Calu3 (cell line): ENCODE results near the gene C5orf58. TPM values are rescaled to one million over a fixed set of nuclear protein-coding genes. Genes with fewer than 3 reads are reported as not detected.

Experiments used
- BruUV-seq: library from RNA; stranded (reverse); fragments of 400-500 nt; replicated peaks from 2 replicates; lab custom pipeline; 2021; lab: Mats Ljungman, UMichigan
- CTCF ChIA-PET: fragments of 300-600 bp; sonication (Branson Sonifier 250); formaldehyde crosslinking; loops from one replicate; lab custom pipeline; 2022; ENCODE audit warnings: antibody characterized with exemption; lab: Charles Lee
- DNase-seq: peaks from one replicate; pipeline ENCODE4 v3.0.0; 2022
- H3K27ac Mint-ChIP-seq: one replicate; pipeline ENCODE4 v1.8.0; 2022; ENCODE audit warnings: mixed read lengths; ENCODE audit not compliant: unreplicated experiment
- H3K27me3 Mint-ChIP-seq: one replicate; pipeline ENCODE4 v1.8.0; 2022; ENCODE audit warnings: mixed read lengths; ENCODE audit not compliant: unreplicated experiment
- H3K36me3 Mint-ChIP-seq: one replicate; pipeline ENCODE4 v1.8.0; 2022; ENCODE audit warnings: mild to moderate bottlenecking, moderate library complexity, mixed read lengths; ENCODE audit not compliant: insufficient read depth, unreplicated experiment
- H3K4me1 Mint-ChIP-seq: one replicate; pipeline ENCODE4 v1.8.0; 2022; ENCODE audit warnings: mild to moderate bottlenecking, low read depth, mixed read lengths; ENCODE audit not compliant: unreplicated experiment
- H3K4me3 Mint-ChIP-seq: one replicate; pipeline ENCODE4 v1.8.0; 2022; ENCODE audit warnings: mild to moderate bottlenecking, low read depth, moderate library complexity, mixed read lengths; ENCODE audit not compliant: unreplicated experiment
- H3K9me3 Mint-ChIP-seq: one replicate; pipeline ENCODE4 v1.8.0; 2022; ENCODE audit warnings: low read depth, mixed read lengths; ENCODE audit not compliant: unreplicated experiment
- intact Hi-C: fragments of 100-400 bp; cut with micrococcal nuclease; formaldehyde crosslinking; loops from one replicate; pipeline ENCODE4 v1.10.0; 2022; ENCODE audit not compliant: unreplicated experiment
- total RNA-seq: library from RNA; stranded (reverse); gene quantifications from 2 replicates; pipeline ENCODE4 v1.2.3, GENCODE V29; 2022
- TF ChIP-seq, protein P1 (sequence below): fragments of 200-600 bp; IDR thresholded peaks from one replicate; pipeline ENCODE4 v1.8.0; 2022; ENCODE audit warnings: antibody characterized with exemption; ENCODE audit not compliant: unreplicated experiment

C5orf58 gene
- total RNA-seq, 1 experiment from 2014 or later = not detected

DNA sequence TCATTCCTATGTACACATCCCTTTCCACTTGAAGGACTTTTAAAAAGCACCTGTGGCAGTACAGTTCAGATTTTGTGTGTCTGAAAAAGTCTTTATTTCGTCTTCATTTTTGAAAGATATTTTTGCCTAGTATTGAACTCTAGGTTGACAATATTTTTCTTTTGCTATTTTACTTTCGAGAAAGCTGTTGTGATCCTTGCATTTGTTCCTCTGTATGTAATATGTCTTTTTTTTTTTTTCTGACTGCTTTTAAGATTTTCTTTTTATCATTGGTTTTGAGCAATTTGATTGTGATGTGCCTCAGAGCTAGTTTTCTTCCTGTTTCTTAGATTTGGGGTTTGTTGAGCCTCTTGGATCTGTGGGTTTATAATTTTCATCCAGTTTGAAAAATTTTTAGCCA lies 51.4 kb downstream of the C5orf58 start:
- H3K27me3 Mint-ChIP-seq = peaks cover 95% of the 10 kb centered on the region
- TF ChIP-seq, protein P1, sequence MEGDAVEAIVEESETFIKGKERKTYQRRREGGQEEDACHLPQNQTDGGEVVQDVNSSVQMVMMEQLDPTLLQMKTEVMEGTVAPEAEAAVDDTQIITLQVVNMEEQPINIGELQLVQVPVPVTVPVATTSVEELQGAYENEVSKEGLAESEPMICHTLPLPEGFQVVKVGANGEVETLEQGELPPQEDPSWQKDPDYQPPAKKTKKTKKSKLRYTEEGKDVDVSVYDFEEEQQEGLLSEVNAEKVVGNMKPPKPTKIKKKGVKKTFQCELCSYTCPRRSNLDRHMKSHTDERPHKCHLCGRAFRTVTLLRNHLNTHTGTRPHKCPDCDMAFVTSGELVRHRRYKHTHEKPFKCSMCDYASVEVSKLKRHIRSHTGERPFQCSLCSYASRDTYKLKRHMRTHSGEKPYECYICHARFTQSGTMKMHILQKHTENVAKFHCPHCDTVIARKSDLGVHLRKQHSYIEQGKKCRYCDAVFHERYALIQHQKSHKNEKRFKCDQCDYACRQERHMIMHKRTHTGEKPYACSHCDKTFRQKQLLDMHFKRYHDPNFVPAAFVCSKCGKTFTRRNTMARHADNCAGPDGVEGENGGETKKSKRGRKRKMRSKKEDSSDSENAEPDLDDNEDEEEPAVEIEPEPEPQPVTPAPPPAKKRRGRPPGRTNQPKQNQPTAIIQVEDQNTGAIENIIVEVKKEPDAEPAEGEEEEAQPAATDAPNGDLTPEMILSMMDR = no peak
- no peak overlapping the region for H3K4me3 Mint-ChIP-seq
- no peak for DNase-seq
- no TSS peak for BruUV-seq
- H3K36me3 Mint-ChIP-seq = no peaks in the 10 kb centered on the region
- H3K27ac Mint-ChIP-seq = no peak overlapping the region
- no peaks in the 10 kb centered on the region for H3K4me1 Mint-ChIP-seq
- CTCF ChIA-PET = no interaction called here
- peaks cover 3% of the 10 kb centered on the region for H3K9me3 Mint-ChIP-seq
- intact Hi-C loops = no loop called here

DNA sequence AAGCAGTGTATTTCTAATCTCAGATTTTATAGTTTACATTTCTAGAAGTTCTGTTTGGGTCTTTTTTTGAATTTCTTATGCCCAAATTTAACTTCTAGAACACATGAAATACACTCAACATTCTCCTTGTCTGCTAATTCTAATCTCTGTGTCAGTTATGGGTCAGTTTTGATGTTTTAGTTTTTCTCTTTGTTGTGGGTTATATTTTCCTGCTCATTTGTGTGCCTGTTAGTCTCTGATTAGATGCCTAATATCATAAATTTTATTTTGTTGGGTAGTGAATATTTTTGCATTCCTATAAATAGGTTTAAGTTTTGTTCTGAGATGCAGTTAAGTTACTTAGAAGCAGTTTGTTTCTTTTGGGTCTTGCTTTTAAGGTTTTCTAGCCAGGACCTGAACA lies 52.4 kb downstream of the C5orf58 start:
- H3K4me3 Mint-ChIP-seq = no peak overlapping the region
- no peaks in the 10 kb centered on the region for H3K4me1 Mint-ChIP-seq
- H3K9me3 Mint-ChIP-seq = peaks cover 6% of the 10 kb centered on the region
- no peaks in the 10 kb centered on the region for H3K36me3 Mint-ChIP-seq
- TF ChIP-seq, protein P1 = no peak
- DNase-seq = no peak
- H3K27ac Mint-ChIP-seq = no peak overlapping the region
- intact Hi-C loops = no loop called here
- H3K27me3 Mint-ChIP-seq = peaks cover 98% of the 10 kb centered on the region
- BruUV-seq = no TSS peak
- CTCF ChIA-PET = no interaction called here

DNA sequence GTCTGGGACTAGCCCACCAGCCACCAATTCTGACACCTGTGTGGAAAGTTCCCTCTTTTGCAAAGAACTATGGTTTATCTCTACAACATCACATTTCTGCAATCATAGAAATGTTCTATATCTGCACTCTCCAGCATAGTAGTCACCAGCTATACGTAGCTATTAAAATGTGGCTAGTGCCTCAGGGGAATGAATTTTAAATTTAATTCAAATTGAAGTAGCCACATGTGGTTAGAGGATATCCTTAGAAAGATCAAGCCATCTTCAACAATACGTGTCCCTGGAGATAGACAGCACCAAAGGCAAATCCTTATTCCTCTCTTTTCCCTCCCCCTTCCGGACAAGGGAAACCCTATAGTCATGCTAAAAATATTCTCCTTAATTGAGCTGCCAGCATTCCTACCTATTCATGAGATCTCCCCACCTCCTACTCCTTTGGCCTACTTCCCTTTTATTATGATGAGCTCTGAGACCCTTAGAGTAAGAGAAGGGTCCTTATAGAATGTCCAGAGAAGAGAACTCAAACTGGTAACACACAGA lies 53.7 kb downstream of the C5orf58 start:
- no peaks in the 10 kb centered on the region for H3K4me1 Mint-ChIP-seq
- peaks cover 100% of the 10 kb centered on the region for H3K27me3 Mint-ChIP-seq
- no peak overlapping the region for H3K27ac Mint-ChIP-seq
- peaks cover 11% of the 10 kb centered on the region for H3K9me3 Mint-ChIP-seq
- TF ChIP-seq, protein P1 = no peak
- DNase-seq = no peak
- no peak overlapping the region for H3K4me3 Mint-ChIP-seq
- no TSS peak for BruUV-seq
- intact Hi-C loops = no loop called here
- CTCF ChIA-PET = no interaction called here
- no peaks in the 10 kb centered on the region for H3K36me3 Mint-ChIP-seq

DNA sequence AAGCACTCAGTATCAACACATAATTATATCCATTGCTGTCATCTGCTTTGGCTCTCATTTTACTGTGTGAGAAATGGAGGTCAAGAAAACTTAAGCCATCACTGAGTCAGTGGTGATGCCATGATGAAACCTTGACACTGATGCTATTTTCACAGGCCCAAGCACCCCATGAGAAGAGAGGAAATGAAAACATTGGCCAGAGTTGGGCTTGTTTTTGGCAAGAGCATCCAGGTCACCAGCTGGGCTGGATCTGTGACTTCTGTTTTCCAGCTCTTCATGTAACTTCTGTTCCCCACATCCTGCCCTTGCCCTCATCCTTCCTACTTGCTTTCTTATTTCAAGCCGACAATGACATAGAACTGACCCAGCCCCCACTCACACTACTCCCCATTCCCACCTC lies 54.7 kb downstream of the C5orf58 start:
- CTCF ChIA-PET = interaction anchor here (0.6 kb wide), 2 partner anchors 177 to 231 kb away, joined by 3 to 4 read pairs; no protein-coding TSS in a partner anchor
- BruUV-seq = no TSS peak
- intact Hi-C loops = no loop called here
- TF ChIP-seq, protein P1 = no peak
- no peaks in the 10 kb centered on the region for H3K36me3 Mint-ChIP-seq
- peaks cover 11% of the 10 kb centered on the region for H3K9me3 Mint-ChIP-seq
- peaks cover 100% of the 10 kb centered on the region for H3K27me3 Mint-ChIP-seq
- H3K27ac Mint-ChIP-seq = no peak overlapping the region
- DNase-seq = no peak
- no peaks in the 10 kb centered on the region for H3K4me1 Mint-ChIP-seq
- H3K4me3 Mint-ChIP-seq = no peak overlapping the region
